CD14-positive monocyte (primary cell): ENCODE data around the gene MAK. TPM values are rescaled to one million over a fixed set of nuclear protein-coding genes. Genes with fewer than 3 reads are reported as not detected.

Source experiments
- DNase-seq, 3 donors: peaks; one replicate each; pipeline ENCODE4 v3.0.0-alpha.2; 2011 to 2022
- H2AFZ ChIP-seq: 2 replicates; pipeline ENCODE4 v1.6.0; 2012; ENCODE audit warnings: mild to moderate bottlenecking, low read depth, low read length, inconsistent platforms; ENCODE audit not compliant: insufficient read depth, poor library complexity, severe bottlenecking
- H3K27ac ChIP-seq, 2 donors: 1 replicate in 1 of 2; 2 replicates in 1 of 2; pipeline ENCODE4 v1.5.1; 2012 to 2013; ENCODE audit warnings: low read length in 2 of 2, control low read depth in 1 of 2, inconsistent platforms in 1 of 2, low read depth in 1 of 2, mild to moderate bottlenecking in 1 of 2
- H3K27me3 ChIP-seq, 2 donors: one replicate each; pipeline versions ENCODE4 v1.6.0 to v1.6.1; 2011 to 2013; ENCODE audit warnings: low read length in 2 of 2; ENCODE audit not compliant: control insufficient read depth in 2 of 2, insufficient read depth in 2 of 2
- H3K36me3 ChIP-seq, 2 donors: replicated peaks in 1 of 2; 1 replicate in 1 of 2; 2 replicates in 1 of 2; pipeline versions ENCODE4 v1.5.1 to v1.6.1; 2012 to 2013; ENCODE audit warnings: low read length in 2 of 2, control low read depth in 1 of 2, inconsistent platforms in 1 of 2, mild to moderate bottlenecking in 1 of 2; ENCODE audit not compliant: insufficient read depth in 2 of 2, control insufficient read depth in 1 of 2
- H3K4me1 ChIP-seq, 2 donors: 1 replicate in 1 of 2; 2 replicates in 1 of 2; pipeline versions ENCODE4 v1.5.1 to v1.6.1; 2012 to 2013; ENCODE audit warnings: low read length in 2 of 2, control low read depth in 1 of 2, inconsistent platforms in 1 of 2, mild to moderate bottlenecking in 1 of 2, moderate library complexity in 1 of 2; ENCODE audit not compliant: insufficient read depth in 2 of 2, control insufficient read depth in 1 of 2
- H3K4me2 ChIP-seq: replicated peaks from 2 replicates; pipeline ENCODE3; 2012; ENCODE audit warnings: low read length, moderate library complexity, mild to moderate bottlenecking; ENCODE audit not compliant: poor library complexity, severe bottlenecking; ENCODE audit errors: extremely low read depth
- H3K4me3 ChIP-seq, 3 experiments: fragments of 200-600 bp in 1 of 3; sonication (generic) in 1 of 3; replicated peaks in 1 of 3; 1 replicate in 2 of 3; 2 replicates in 1 of 3; pipeline ENCODE4 v1.5.1; 2011 to 2013; ENCODE audit warnings: low read length in 3 of 3, mild to moderate bottlenecking in 3 of 3, control low read depth in 2 of 3, low read depth in 2 of 3, inconsistent platforms in 1 of 3, moderate library complexity in 1 of 3
- H3K79me2 ChIP-seq: 2 replicates; pipeline ENCODE4 v1.6.0; 2012; ENCODE audit warnings: mild to moderate bottlenecking, control low read depth, inconsistent platforms, low read length, moderate library complexity; ENCODE audit not compliant: insufficient read depth
- H3K9ac ChIP-seq: 2 replicates; pipeline ENCODE4 v1.6.0; 2017; ENCODE audit warnings: low read length, mild to moderate bottlenecking; ENCODE audit not compliant: insufficient read depth, poor library complexity, severe bottlenecking
- H3K9me3 ChIP-seq, 2 donors: replicated peaks in 1 of 2; 1 replicate in 1 of 2; 2 replicates in 1 of 2; pipeline versions ENCODE4 v1.5.1 to v1.6.1; 2012 to 2013; ENCODE audit warnings: low read length in 2 of 2, control low read depth in 1 of 2; ENCODE audit not compliant: control insufficient read depth in 1 of 2, insufficient read depth in 1 of 2
- H4K20me1 ChIP-seq: 2 replicates; pipeline ENCODE4 v1.6.0; 2012; ENCODE audit warnings: mild to moderate bottlenecking, low read length, control low read depth, moderate library complexity; ENCODE audit not compliant: insufficient read depth
- H3K27ac Mint-ChIP-seq, 7 donors: one replicate each; pipeline ENCODE4 v1.8.0; 2020; ENCODE audit warnings: mild to moderate bottlenecking in 7 of 7, mixed read lengths in 7 of 7, moderate library complexity in 6 of 7, inconsistent platforms in 2 of 7
- H3K27me3 Mint-ChIP-seq, 3 donors: one replicate each; pipeline ENCODE4 v1.8.0; 2021 to 2022; ENCODE audit warnings: low read depth in 3 of 3, mild to moderate bottlenecking in 3 of 3, mixed read lengths in 3 of 3, moderate library complexity in 3 of 3, inconsistent platforms in 1 of 3
- H3K36me3 Mint-ChIP-seq, 2 donors: one replicate each; pipeline ENCODE4 v1.8.0; 2020; ENCODE audit warnings: mixed read lengths in 2 of 2, inconsistent platforms in 1 of 2, mild to moderate bottlenecking in 1 of 2
- H3K4me1 Mint-ChIP-seq: one replicate; pipeline ENCODE4 v1.8.0; 2020; ENCODE audit warnings: mild to moderate bottlenecking, mixed read lengths
- H3K4me3 Mint-ChIP-seq, 2 donors: one replicate each; pipeline ENCODE4 v1.8.0; 2020; ENCODE audit warnings: mild to moderate bottlenecking in 2 of 2, mixed read lengths in 2 of 2, moderate library complexity in 1 of 2
- H3K9me3 Mint-ChIP-seq, 7 donors: one replicate each; pipeline ENCODE4 v1.8.0; 2020 to 2022; ENCODE audit warnings: mixed read lengths in 7 of 7, mild to moderate bottlenecking in 6 of 7, moderate library complexity in 6 of 7, inconsistent platforms in 2 of 7
- WGBS: methylation state at CpG from one replicate; pipeline ENCODE4 v1.1.5; 2013; ENCODE audit warnings: missing lambda C conversion rate; ENCODE audit not compliant: insufficient coverage; 5-methylcytosine and 5-hydroxymethylcytosine counted together
- intact Hi-C, 2 donors: fragments of 100-400 bp; cut with micrococcal nuclease; formaldehyde crosslinking; loops; one replicate each; pipeline versions ENCODE4 v1.15.0 to v1.15.1; 2023
- polyA plus RNA-seq, 3 donors: library from polyadenylated mRNA; depleted of rRNA in 1 of 3; unstranded in 2 of 3; stranded (reverse) in 1 of 3; fragments of 300-500 nt in 2 of 3; fragments of >200 nt in 1 of 3; fragmentation: Illumina TruSeq in 2 of 3; gene quantifications; 1 replicate in 2 of 3; 2 replicates in 1 of 3; pipeline ENCODE4 v1.2.3, GENCODE V29; 2012 to 2021
- TF ChIP-seq, protein P1 (sequence below): fragments of 200-600 bp; IDR thresholded peaks from one replicate; pipeline ENCODE4 v1.8.0; 2022; ENCODE audit warnings: antibody characterized with exemption, mild to moderate bottlenecking

The MAK gene
- polyA plus RNA-seq, 3 donors = 0.68 to 1.4 (median 0.76) TPM

- H3K27me3 ChIP-seq = no peaks in the 10 kb centered on the region
- H3K27ac Mint-ChIP-seq = no peak overlapping the region
- peaks cover 10% of the 10 kb centered on the region in 2 donors for H3K36me3 Mint-ChIP-seq
- no peak overlapping the region for H2AFZ ChIP-seq
- no peak overlapping the region for H3K27ac ChIP-seq
- H3K4me1 Mint-ChIP-seq = no peaks in the 10 kb centered on the region
- H3K36me3 ChIP-seq = no peaks in the 10 kb centered on the region
- H3K9ac ChIP-seq = no peak overlapping the region
- DNase-seq = no peak
- H3K4me3 ChIP-seq = no peak overlapping the region
- TF ChIP-seq, protein P1, sequence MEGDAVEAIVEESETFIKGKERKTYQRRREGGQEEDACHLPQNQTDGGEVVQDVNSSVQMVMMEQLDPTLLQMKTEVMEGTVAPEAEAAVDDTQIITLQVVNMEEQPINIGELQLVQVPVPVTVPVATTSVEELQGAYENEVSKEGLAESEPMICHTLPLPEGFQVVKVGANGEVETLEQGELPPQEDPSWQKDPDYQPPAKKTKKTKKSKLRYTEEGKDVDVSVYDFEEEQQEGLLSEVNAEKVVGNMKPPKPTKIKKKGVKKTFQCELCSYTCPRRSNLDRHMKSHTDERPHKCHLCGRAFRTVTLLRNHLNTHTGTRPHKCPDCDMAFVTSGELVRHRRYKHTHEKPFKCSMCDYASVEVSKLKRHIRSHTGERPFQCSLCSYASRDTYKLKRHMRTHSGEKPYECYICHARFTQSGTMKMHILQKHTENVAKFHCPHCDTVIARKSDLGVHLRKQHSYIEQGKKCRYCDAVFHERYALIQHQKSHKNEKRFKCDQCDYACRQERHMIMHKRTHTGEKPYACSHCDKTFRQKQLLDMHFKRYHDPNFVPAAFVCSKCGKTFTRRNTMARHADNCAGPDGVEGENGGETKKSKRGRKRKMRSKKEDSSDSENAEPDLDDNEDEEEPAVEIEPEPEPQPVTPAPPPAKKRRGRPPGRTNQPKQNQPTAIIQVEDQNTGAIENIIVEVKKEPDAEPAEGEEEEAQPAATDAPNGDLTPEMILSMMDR = no peak
- no peaks in the 10 kb centered on the region for H3K9me3 ChIP-seq
- no peak overlapping the region for H3K4me2 ChIP-seq
- 100% methylated on average over 1 of the region's 5 CpGs for WGBS
- no peaks in the 10 kb centered on the region for H3K79me2 ChIP-seq
- H3K9me3 Mint-ChIP-seq = peaks cover 0 to 3% (median 0%) of the 10 kb centered on the region in 7 donors
- intact Hi-C loops = no loop called here
- H4K20me1 ChIP-seq = no peaks in the 10 kb centered on the region
- H3K4me1 ChIP-seq = no peaks in the 10 kb centered on the region
- H3K4me3 Mint-ChIP-seq = no peak overlapping the region
- no peaks in the 10 kb centered on the region for H3K27me3 Mint-ChIP-seq
These were observed 46.7 kb downstream of the MAK start for GRCh38 chr6:10791673-10792072.

DNA sequence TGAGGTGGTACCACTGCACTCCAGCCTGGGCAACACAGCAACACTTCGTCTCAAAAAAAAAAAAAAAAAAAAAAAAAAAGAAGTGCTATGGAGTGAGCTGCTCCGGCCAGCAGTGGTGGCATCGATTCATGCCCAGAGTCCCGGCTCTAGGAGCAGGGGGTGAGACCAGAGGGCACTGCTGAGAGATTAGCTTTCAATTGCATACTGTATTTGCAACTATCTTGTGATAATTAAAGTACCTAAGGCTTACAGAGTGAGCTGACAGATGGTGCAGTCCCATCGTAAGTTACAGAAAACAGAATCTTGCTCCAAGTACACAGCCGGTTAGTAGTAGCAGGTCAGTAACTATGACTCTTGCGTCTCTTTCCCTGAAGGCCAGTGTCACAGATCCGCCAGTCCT, 59.3 kb downstream of the MAK start:
- H3K79me2 ChIP-seq = no peaks in the 10 kb centered on the region
- H3K4me1 Mint-ChIP-seq = no peaks in the 10 kb centered on the region
- no peaks in the 10 kb centered on the region for H3K9me3 ChIP-seq
- H3K27ac ChIP-seq = no peak overlapping the region
- TF ChIP-seq, protein P1 = no peak
- no peaks in the 10 kb centered on the region for H3K27me3 Mint-ChIP-seq
- H3K36me3 ChIP-seq = peaks cover 10 to 23% of the 10 kb centered on the region in 2 donors
- no peaks in the 10 kb centered on the region for H3K4me1 ChIP-seq
- peaks cover 0 to 3% (median 0%) of the 10 kb centered on the region in 7 donors for H3K9me3 Mint-ChIP-seq
- H3K4me3 ChIP-seq = no peak overlapping the region
- no peak for DNase-seq
- H4K20me1 ChIP-seq = no peaks in the 10 kb centered on the region
- H3K4me2 ChIP-seq = no peak overlapping the region
- peaks cover 39 to 55% of the 10 kb centered on the region in 2 donors for H3K36me3 Mint-ChIP-seq
- H3K9ac ChIP-seq = no peak overlapping the region
- no peak overlapping the region for H3K27ac Mint-ChIP-seq
- H3K27me3 ChIP-seq = no peaks in the 10 kb centered on the region
- H3K4me3 Mint-ChIP-seq = no peak overlapping the region
- 100% methylated on average over 4 of the region's 8 CpGs for WGBS
- intact Hi-C loops = no loop called here
- H2AFZ ChIP-seq = no peak overlapping the region
